Neural cell (in vitro differentiated cells): Measurements from ENCODE around the gene ATP1A2.

Experiments used
- POLR2AphosphoS5 ChIP-seq: IDR thresholded peaks from 2 replicates; pipeline ENCODE4 v1.6.1; 2012
- TF ChIP-seq, protein P1 (sequence below): fragments of 450-650 bp; IDR thresholded peaks from 2 replicates; pipeline ENCODE4 v1.5.1; 2014; ENCODE audit warnings: antibody characterized with exemption, mild to moderate bottlenecking, moderate library complexity; ENCODE audit not compliant: poor library complexity, severe bottlenecking

DNA sequence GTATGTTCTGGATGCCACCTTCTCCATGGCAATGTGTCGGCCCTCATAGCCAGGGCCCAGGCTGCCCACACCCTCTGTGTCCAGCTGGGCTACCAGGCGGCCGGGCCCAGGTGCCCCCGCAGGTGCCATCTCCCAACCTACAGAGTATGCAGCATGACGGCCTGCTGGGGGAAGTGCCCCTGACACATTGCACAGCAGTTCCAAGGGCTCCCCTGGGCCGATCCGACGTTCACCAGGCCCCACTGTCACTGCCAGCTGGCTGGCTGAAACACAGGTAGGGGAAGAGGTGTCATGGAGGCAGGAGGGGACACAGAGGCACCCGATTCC lies 22.5 kb upstream of the ATP1A2 start:
- TF ChIP-seq, protein P1, sequence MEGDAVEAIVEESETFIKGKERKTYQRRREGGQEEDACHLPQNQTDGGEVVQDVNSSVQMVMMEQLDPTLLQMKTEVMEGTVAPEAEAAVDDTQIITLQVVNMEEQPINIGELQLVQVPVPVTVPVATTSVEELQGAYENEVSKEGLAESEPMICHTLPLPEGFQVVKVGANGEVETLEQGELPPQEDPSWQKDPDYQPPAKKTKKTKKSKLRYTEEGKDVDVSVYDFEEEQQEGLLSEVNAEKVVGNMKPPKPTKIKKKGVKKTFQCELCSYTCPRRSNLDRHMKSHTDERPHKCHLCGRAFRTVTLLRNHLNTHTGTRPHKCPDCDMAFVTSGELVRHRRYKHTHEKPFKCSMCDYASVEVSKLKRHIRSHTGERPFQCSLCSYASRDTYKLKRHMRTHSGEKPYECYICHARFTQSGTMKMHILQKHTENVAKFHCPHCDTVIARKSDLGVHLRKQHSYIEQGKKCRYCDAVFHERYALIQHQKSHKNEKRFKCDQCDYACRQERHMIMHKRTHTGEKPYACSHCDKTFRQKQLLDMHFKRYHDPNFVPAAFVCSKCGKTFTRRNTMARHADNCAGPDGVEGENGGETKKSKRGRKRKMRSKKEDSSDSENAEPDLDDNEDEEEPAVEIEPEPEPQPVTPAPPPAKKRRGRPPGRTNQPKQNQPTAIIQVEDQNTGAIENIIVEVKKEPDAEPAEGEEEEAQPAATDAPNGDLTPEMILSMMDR: no peak
- no peak for TF ChIP-seq POLR2AphosphoS5
